Duodenal mucosa (tissue), 2 donors: Measurements from ENCODE around the gene KIRREL1.

Experiments
- H3K27ac ChIP-seq: one replicate; pipeline ENCODE4 v1.7.0; 2013; ENCODE audit warnings: low read depth, low read length
- H3K27me3 ChIP-seq, 2 donors: one replicate each; pipeline ENCODE4 v1.7.0; 2013; ENCODE audit warnings: low read length in 2 of 2, control low read depth in 1 of 2; ENCODE audit not compliant: insufficient read depth in 2 of 2, control insufficient read depth in 1 of 2
- H3K36me3 ChIP-seq, 2 donors: one replicate each; pipeline ENCODE4 v1.7.0; 2013; ENCODE audit warnings: low read length in 2 of 2, control low read depth in 1 of 2; ENCODE audit not compliant: insufficient read depth in 2 of 2, control insufficient read depth in 1 of 2
- H3K4me1 ChIP-seq, 2 donors: one replicate each; pipeline ENCODE4 v1.7.0; 2013; ENCODE audit warnings: low read length in 2 of 2, control low read depth in 1 of 2; ENCODE audit not compliant: insufficient read depth in 2 of 2, control insufficient read depth in 1 of 2
- H3K4me3 ChIP-seq, 2 donors: one replicate each; pipeline ENCODE4 v1.7.0; 2013; ENCODE audit warnings: low read length in 2 of 2, low read depth in 1 of 2
- H3K9ac ChIP-seq, 2 donors: one replicate each; pipeline ENCODE4 v1.7.0; 2013; ENCODE audit warnings: low read length in 2 of 2, low read depth in 1 of 2
- H3K9me3 ChIP-seq, 2 donors: one replicate each; pipeline ENCODE4 v1.7.0; 2013; ENCODE audit warnings: low read length in 2 of 2, control low read depth in 1 of 2; ENCODE audit not compliant: control insufficient read depth in 1 of 2

Gene KIRREL1

GRCh38 chr1:158087320-158087927 lies 94.0 kb downstream of the KIRREL1 start:
- H3K36me3 ChIP-seq: no peaks in the 10 kb centered on the region
- H3K27me3 ChIP-seq: no peaks in the 10 kb centered on the region
- H3K27ac ChIP-seq: no peak overlapping the region
- no peak overlapping the region for H3K9ac ChIP-seq
- H3K4me1 ChIP-seq: no peaks in the 10 kb centered on the region
- H3K9me3 ChIP-seq: no peaks in the 10 kb centered on the region
- no peak overlapping the region for H3K4me3 ChIP-seq

- peaks cover 0 to 7% of the 10 kb centered on the region in 2 donors for H3K36me3 ChIP-seq
- no peak overlapping the region for H3K27ac ChIP-seq
- no peaks in the 10 kb centered on the region for H3K9me3 ChIP-seq
- H3K9ac ChIP-seq: no peak overlapping the region
- no peaks in the 10 kb centered on the region for H3K4me1 ChIP-seq
- no peaks in the 10 kb centered on the region for H3K27me3 ChIP-seq
- no peak overlapping the region for H3K4me3 ChIP-seq
Measured at GRCh38 chr1:158089476-158089875, 96.0 kb downstream of the KIRREL1 start.

GRCh38 chr1:158089925-158090637 lies 96.6 kb downstream of the KIRREL1 start:
- Histone ChIP-seq H3K27me3 (no peaks in the 10 kb centered on the region), H3K36me3 (peaks cover 0 to 7% of the 10 kb centered on the region in 2 donors)

GRCh38 chr1:158093376-158093775 lies 99.9 kb downstream of the KIRREL1 start:
- Histone ChIP-seq H3K9ac (no peak overlapping the region), H3K27ac (no peak overlapping the region), H3K36me3 (peaks cover 0 to 7% of the 10 kb centered on the region in 2 donors), H3K27me3 (no peaks in the 10 kb centered on the region), H3K4me1 (peaks cover 0 to 4% of the 10 kb centered on the region in 2 donors), H3K9me3 (no peaks in the 10 kb centered on the region), H3K4me3 (no peak overlapping the region)

More at GRCh38 chr1:158089925-158090637, 96.6 kb downstream of the KIRREL1 start:
- no peak overlapping the region for H3K9ac ChIP-seq
- no peak overlapping the region for H3K4me3 ChIP-seq
- no peaks in the 10 kb centered on the region for H3K4me1 ChIP-seq
- H3K9me3 ChIP-seq: no peaks in the 10 kb centered on the region
- H3K27ac ChIP-seq: no peak overlapping the region

- Histone ChIP-seq H3K27me3 (no peaks in the 10 kb centered on the region), H3K9me3 (no peaks in the 10 kb centered on the region), H3K27ac (no peak overlapping the region), H3K36me3 (peaks cover 0 to 7% of the 10 kb centered on the region in 2 donors), H3K4me3 (no peak overlapping the region), H3K4me1 (peaks cover 0 to 7% of the 10 kb centered on the region in 2 donors), H3K9ac (no peak overlapping the region)
Measured at GRCh38 chr1:158094571-158094970, 101.1 kb downstream of the KIRREL1 start.

- Histone ChIP-seq H3K4me3 (no peak overlapping the region), H3K9ac (no peak overlapping the region), H3K27me3 (no peaks in the 10 kb centered on the region), H3K9me3 (no peaks in the 10 kb centered on the region), H3K4me1 (peaks cover 0 to 8% of the 10 kb centered on the region in 2 donors), H3K27ac (no peak overlapping the region), H3K36me3 (peaks cover 0 to 7% of the 10 kb centered on the region in 2 donors)
Measured at GRCh38 chr1:158095737-158096335, 102.4 kb downstream of the KIRREL1 start.

GRCh38 chr1:158098256-158098655 lies 104.8 kb downstream of the KIRREL1 start:
- no peak overlapping the region for H3K27ac ChIP-seq
- H3K36me3 ChIP-seq: peaks cover 0 to 7% of the 10 kb centered on the region in 2 donors

GRCh38 chr1:158099185-158099584 lies 105.7 kb downstream of the KIRREL1 start:
- no peak overlapping the region for H3K9ac ChIP-seq
- H3K9me3 ChIP-seq: no peaks in the 10 kb centered on the region
- H3K27ac ChIP-seq: no peak overlapping the region
- no peak overlapping the region for H3K4me3 ChIP-seq
- H3K27me3 ChIP-seq: no peaks in the 10 kb centered on the region
- H3K4me1 ChIP-seq: peaks cover 21 to 27% of the 10 kb centered on the region in 2 donors
- H3K36me3 ChIP-seq: peaks cover 0 to under 1% of the 10 kb centered on the region in 2 donors

More at GRCh38 chr1:158098256-158098655, 104.8 kb downstream of the KIRREL1 start:
- H3K4me1 ChIP-seq: peaks cover 18 to 27% of the 10 kb centered on the region in 2 donors
- no peak overlapping the region for H3K9ac ChIP-seq
- no peaks in the 10 kb centered on the region for H3K9me3 ChIP-seq
- H3K4me3 ChIP-seq: no peak overlapping the region
- H3K27me3 ChIP-seq: no peaks in the 10 kb centered on the region

- peaks cover 0 to 3% of the 10 kb centered on the region in 2 donors for H3K27me3 ChIP-seq
- H3K36me3 ChIP-seq: no peaks in the 10 kb centered on the region
- H3K9me3 ChIP-seq: no peaks in the 10 kb centered on the region
- no peak overlapping the region for H3K27ac ChIP-seq
- no peak overlapping the region for H3K4me3 ChIP-seq
- H3K9ac ChIP-seq: no peak overlapping the region
- H3K4me1 ChIP-seq: peaks cover 21 to 27% of the 10 kb centered on the region in 2 donors
Measured at GRCh38 chr1:158100498-158100897, 107.1 kb downstream of the KIRREL1 start.

- H3K9ac ChIP-seq: no peak overlapping the region
- no peaks in the 10 kb centered on the region for H3K9me3 ChIP-seq
- H3K36me3 ChIP-seq: no peaks in the 10 kb centered on the region
- peaks cover 0 to 3% of the 10 kb centered on the region in 2 donors for H3K27me3 ChIP-seq
- no peak overlapping the region for H3K4me3 ChIP-seq
- H3K27ac ChIP-seq: no peak overlapping the region
- H3K4me1 ChIP-seq: peaks cover 21 to 27% of the 10 kb centered on the region in 2 donors
Measured at GRCh38 chr1:158101455-158101854, 108.0 kb downstream of the KIRREL1 start.
